ENCODE results near the gene CDK17. TPM values are rescaled to one million over a fixed set of nuclear protein-coding genes. Genes with fewer than 3 reads are reported as not detected.
"Not testable (repeated sequence)": the region's sequence is repeated elsewhere in the genome, so short reads cannot be mapped to it uniquely, and the experiment has no call there.

Gene CDK17
- total and polyA plus RNA-seq, 4 donors = 53.1 to 122 (median 60.4) TPM

- H3K27ac ChIP-seq (ENCODE audit: low read depth, low read length) = no peak overlapping the region
Measured at GRCh38 chr12:96321941-96322340, 78.3 kb downstream of the CDK17 start.

DNA sequence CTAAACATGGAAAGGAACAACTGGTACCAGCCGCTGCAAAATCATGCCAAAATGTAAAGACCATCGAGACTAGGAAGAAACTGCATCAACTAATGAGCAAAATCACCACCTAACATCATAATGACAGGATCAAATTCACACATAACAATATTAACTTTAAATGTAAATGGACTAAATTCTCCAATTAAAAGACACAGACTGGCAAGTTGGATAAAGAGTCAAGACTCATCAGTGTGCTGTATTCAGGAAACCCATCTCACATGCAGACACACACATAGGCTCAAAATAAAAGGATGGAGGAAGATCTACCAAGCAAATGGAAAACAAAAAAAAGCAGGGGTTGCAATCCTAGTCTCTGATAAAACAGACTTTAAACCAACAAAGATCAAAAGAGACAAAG is 82.4 kb downstream of the CDK17 start:
- not testable (repeated sequence) for H3K36me3 ChIP-seq (ENCODE audit: control insufficient read depth, insufficient read depth, low read length); H3K27me3 ChIP-seq (ENCODE audit: control insufficient read depth, insufficient read depth, low read length); DNase-seq (ENCODE audit: low read depth in 4 of 6, low spot score in 6 of 6); H3K4me3 ChIP-seq (ENCODE audit: low read depth, low read length); H3K9me3 ChIP-seq (ENCODE audit: control insufficient read depth, insufficient read depth, low read length); H3K4me1 ChIP-seq (ENCODE audit: control insufficient read depth, insufficient read depth, low read length); H3K27ac ChIP-seq (ENCODE audit: low read depth, low read length)
- no CpG with 5 or more reads among the region's 2 CpGs for WGBS (ENCODE audit: insufficient coverage)

More at GRCh38 chr12:96321941-96322340, 78.3 kb downstream of the CDK17 start:
- no peaks in the 10 kb centered on the region for H3K4me1 ChIP-seq (ENCODE audit: control insufficient read depth, insufficient read depth, low read length)
- 100% methylated on average over 1 of the region's 6 CpGs for WGBS (ENCODE audit: insufficient coverage)
- no peak for DNase-seq (ENCODE audit: low read depth in 4 of 6, low spot score in 6 of 6)
- no peaks in the 10 kb centered on the region for H3K27me3 ChIP-seq (ENCODE audit: control insufficient read depth, insufficient read depth, low read length)
- H3K36me3 ChIP-seq (ENCODE audit: control insufficient read depth, insufficient read depth, low read length) = peaks cover 3% of the 10 kb centered on the region
- no peaks in the 10 kb centered on the region for H3K9me3 ChIP-seq (ENCODE audit: control insufficient read depth, insufficient read depth, low read length)
- no peak overlapping the region for H3K4me3 ChIP-seq (ENCODE audit: low read depth, low read length)

- H3K27me3 ChIP-seq (ENCODE audit: control insufficient read depth, insufficient read depth, low read length); H3K9me3 ChIP-seq (ENCODE audit: control insufficient read depth, insufficient read depth, low read length); DNase-seq (ENCODE audit: low read depth in 4 of 6, low spot score in 6 of 6); H3K27ac ChIP-seq (ENCODE audit: low read depth, low read length); H3K36me3 ChIP-seq (ENCODE audit: control insufficient read depth, insufficient read depth, low read length); H3K4me1 ChIP-seq (ENCODE audit: control insufficient read depth, insufficient read depth, low read length); H3K4me3 ChIP-seq (ENCODE audit: low read depth, low read length): not testable (repeated sequence)
- whole genome bisulfite sequencing (ENCODE audit: insufficient coverage) = 70% methylated on average over 14 of the region's 33 CpGs
Measured at GRCh38 chr12:96315741-96316481, 84.3 kb downstream of the CDK17 start.

- no peaks in the 10 kb centered on the region for H3K9me3 ChIP-seq (ENCODE audit: control insufficient read depth, insufficient read depth, low read length)
- DNase-seq (ENCODE audit: low read depth in 4 of 6, low spot score in 6 of 6) = no peak
- H3K36me3 ChIP-seq (ENCODE audit: control insufficient read depth, insufficient read depth, low read length) = no peaks in the 10 kb centered on the region
- no peak overlapping the region for H3K4me3 ChIP-seq (ENCODE audit: low read depth, low read length)
- no peaks in the 10 kb centered on the region for H3K27me3 ChIP-seq (ENCODE audit: control insufficient read depth, insufficient read depth, low read length)
- H3K4me1 ChIP-seq (ENCODE audit: control insufficient read depth, insufficient read depth, low read length) = no peaks in the 10 kb centered on the region
- no peak overlapping the region for H3K27ac ChIP-seq (ENCODE audit: low read depth, low read length)
- 82% methylated on average over 2 of the region's 2 CpGs for WGBS (ENCODE audit: insufficient coverage)
Measured at GRCh38 chr12:96314723-96315122, 85.5 kb downstream of the CDK17 start.

DNA sequence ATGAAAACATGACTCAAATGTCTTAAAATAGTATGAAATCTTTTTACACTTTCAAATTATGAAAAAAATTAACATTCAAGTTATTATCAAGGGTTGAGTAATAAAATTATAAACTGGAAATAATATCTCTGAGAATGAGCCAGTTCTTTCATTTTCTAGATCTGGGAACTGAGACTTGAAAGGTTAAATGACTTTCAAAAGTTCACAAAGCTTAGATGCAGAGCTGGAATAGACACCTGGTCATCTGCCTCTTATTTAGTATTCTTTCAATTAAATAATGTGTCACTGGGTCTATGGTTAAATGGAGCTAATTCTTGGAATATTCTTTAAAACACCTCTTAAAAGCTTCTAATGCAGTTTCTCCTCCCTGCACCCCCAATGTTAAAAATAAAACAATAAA is 86.6 kb downstream of the CDK17 start:
- Histone ChIP-seq H3K4me3 (ENCODE audit: low read depth, low read length) (no peak overlapping the region), H3K27ac (ENCODE audit: low read depth, low read length) (no peak overlapping the region), H3K36me3 (ENCODE audit: control insufficient read depth, insufficient read depth, low read length) (no peaks in the 10 kb centered on the region), H3K9me3 (ENCODE audit: control insufficient read depth, insufficient read depth, low read length) (no peaks in the 10 kb centered on the region), H3K27me3 (ENCODE audit: control insufficient read depth, insufficient read depth, low read length) (no peaks in the 10 kb centered on the region), H3K4me1 (ENCODE audit: control insufficient read depth, insufficient read depth, low read length) (no peaks in the 10 kb centered on the region)
- no peak for DNase-seq (ENCODE audit: low read depth in 4 of 6, low spot score in 6 of 6)

- no peaks in the 10 kb centered on the region for H3K4me1 ChIP-seq (ENCODE audit: control insufficient read depth, insufficient read depth, low read length)
- H3K4me3 ChIP-seq (ENCODE audit: low read depth, low read length) = no peak overlapping the region
- no peak overlapping the region for H3K27ac ChIP-seq (ENCODE audit: low read depth, low read length)
- H3K9me3 ChIP-seq (ENCODE audit: control insufficient read depth, insufficient read depth, low read length) = no peaks in the 10 kb centered on the region
- no peak for DNase-seq (ENCODE audit: low read depth in 4 of 6, low spot score in 6 of 6)
- no peaks in the 10 kb centered on the region for H3K27me3 ChIP-seq (ENCODE audit: control insufficient read depth, insufficient read depth, low read length)
- no peaks in the 10 kb centered on the region for H3K36me3 ChIP-seq (ENCODE audit: control insufficient read depth, insufficient read depth, low read length)
- no CpG with 5 or more reads among the region's 1 CpG for WGBS (ENCODE audit: insufficient coverage)
Measured at GRCh38 chr12:96311191-96311590, 89.0 kb downstream of the CDK17 start.

DNA sequence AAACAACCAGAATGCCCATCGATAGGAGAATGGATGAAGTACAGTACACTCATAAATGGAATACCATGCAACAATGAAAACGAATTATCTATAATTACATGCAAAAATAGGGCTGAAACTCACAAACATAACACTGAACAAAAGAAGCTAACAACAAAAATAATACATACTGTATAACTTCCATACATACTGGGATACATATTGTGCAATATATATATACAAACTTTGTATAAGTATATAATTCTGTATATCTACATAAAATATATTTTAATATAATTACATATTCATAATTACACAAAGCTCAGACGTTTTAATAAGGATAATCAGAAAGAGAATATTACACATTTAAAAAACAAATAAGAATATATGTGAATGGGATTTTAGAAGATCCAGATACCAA is 90.2 kb downstream of the CDK17 start:
- Histone ChIP-seq H3K4me1 (ENCODE audit: control insufficient read depth, insufficient read depth, low read length) (no peaks in the 10 kb centered on the region), H3K27me3 (ENCODE audit: control insufficient read depth, insufficient read depth, low read length) (no peaks in the 10 kb centered on the region), H3K4me3 (ENCODE audit: low read depth, low read length) (no peak overlapping the region), H3K27ac (ENCODE audit: low read depth, low read length) (no peak overlapping the region), H3K9me3 (ENCODE audit: control insufficient read depth, insufficient read depth, low read length) (no peaks in the 10 kb centered on the region), H3K36me3 (ENCODE audit: control insufficient read depth, insufficient read depth, low read length) (no peaks in the 10 kb centered on the region)
- no CpG with 5 or more reads among the region's 3 CpGs for WGBS (ENCODE audit: insufficient coverage)
- no peak for DNase-seq (ENCODE audit: low read depth in 4 of 6, low spot score in 6 of 6)

DNA sequence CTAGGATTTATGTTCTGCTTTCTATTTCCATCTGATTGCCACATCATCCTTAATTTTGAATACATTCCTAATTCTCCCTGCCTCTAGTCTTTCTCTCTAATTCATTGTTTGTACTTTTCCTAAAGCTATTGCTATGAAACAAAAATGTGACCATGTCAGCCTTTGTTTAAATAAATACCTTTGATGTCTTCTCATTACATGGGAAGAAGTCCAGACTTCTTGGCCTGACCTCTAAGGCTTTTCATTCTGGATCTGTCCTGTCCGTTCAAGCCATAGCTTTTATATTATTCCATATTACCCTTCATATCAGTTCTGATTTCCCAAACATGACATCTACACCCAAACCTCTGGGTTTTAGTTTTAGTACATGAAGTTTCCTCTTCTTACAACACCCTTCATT is 91.4 kb downstream of the CDK17 start:
- H3K27me3 ChIP-seq (ENCODE audit: control insufficient read depth, insufficient read depth, low read length) = no peaks in the 10 kb centered on the region
- WGBS (ENCODE audit: insufficient coverage) = 80% methylated on average over 1 of the region's 1 CpG
- H3K27ac ChIP-seq (ENCODE audit: low read depth, low read length) = no peak overlapping the region
- no peaks in the 10 kb centered on the region for H3K9me3 ChIP-seq (ENCODE audit: control insufficient read depth, insufficient read depth, low read length)
- H3K36me3 ChIP-seq (ENCODE audit: control insufficient read depth, insufficient read depth, low read length) = no peaks in the 10 kb centered on the region
- H3K4me3 ChIP-seq (ENCODE audit: low read depth, low read length) = no peak overlapping the region
- DNase-seq (ENCODE audit: low read depth in 4 of 6, low spot score in 6 of 6) = no peak
- no peaks in the 10 kb centered on the region for H3K4me1 ChIP-seq (ENCODE audit: control insufficient read depth, insufficient read depth, low read length)

DNA sequence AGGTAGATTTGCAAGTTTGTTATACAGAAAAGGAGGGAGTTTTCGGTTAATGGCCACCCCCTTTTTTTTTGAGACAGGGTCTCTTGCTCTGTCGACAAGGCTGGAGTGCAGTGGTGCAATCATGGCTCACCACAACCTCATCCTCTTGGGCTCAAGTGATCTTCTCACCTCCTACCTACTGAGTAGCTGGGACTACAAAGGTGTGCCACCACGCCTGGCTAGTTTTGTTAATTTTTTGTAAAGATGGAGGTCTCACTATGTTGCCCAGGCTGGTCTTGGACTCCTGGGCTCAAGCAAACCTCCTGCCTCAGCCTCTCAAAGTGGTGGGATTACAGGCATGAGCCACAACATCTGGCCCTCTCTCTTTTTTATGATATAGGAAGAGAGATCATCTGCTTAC is 94.6 kb downstream of the CDK17 start:
- Histone ChIP-seq H3K4me3 (ENCODE audit: low read depth, low read length) (no peak overlapping the region), H3K9me3 (ENCODE audit: control insufficient read depth, insufficient read depth, low read length) (no peaks in the 10 kb centered on the region), H3K36me3 (ENCODE audit: control insufficient read depth, insufficient read depth, low read length) (no peaks in the 10 kb centered on the region), H3K27me3 (ENCODE audit: control insufficient read depth, insufficient read depth, low read length) (no peaks in the 10 kb centered on the region), H3K4me1 (ENCODE audit: control insufficient read depth, insufficient read depth, low read length) (no peaks in the 10 kb centered on the region), H3K27ac (ENCODE audit: low read depth, low read length) (no peak overlapping the region)
- WGBS (ENCODE audit: insufficient coverage) = no CpG with 5 or more reads among the region's 3 CpGs
- no peak for DNase-seq (ENCODE audit: low read depth in 4 of 6, low spot score in 6 of 6)

DNA sequence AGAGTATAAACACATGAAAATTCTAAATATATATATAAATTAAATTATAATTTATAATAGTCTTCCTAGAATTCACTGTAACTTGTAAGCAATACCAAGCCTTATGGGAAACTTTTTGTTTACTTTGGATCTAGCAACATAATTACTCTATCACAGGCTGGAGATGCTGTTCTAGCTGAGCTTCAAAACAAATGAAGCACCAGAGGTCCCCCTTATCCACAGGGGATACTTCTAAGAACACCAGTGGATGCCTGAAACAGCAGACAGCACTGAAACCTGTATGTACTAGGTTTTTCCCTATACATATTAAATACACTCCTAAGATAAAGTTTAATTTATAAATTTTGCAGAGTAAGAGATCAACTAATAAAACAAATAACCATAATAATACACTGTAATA is 96.6 kb downstream of the CDK17 start:
- Histone ChIP-seq H3K36me3 (ENCODE audit: control insufficient read depth, insufficient read depth, low read length) (peaks cover 3% of the 10 kb centered on the region), H3K9me3 (ENCODE audit: control insufficient read depth, insufficient read depth, low read length) (no peaks in the 10 kb centered on the region), H3K4me3 (ENCODE audit: low read depth, low read length) (no peak overlapping the region), H3K4me1 (ENCODE audit: control insufficient read depth, insufficient read depth, low read length) (no peaks in the 10 kb centered on the region), H3K27ac (ENCODE audit: low read depth, low read length) (no peak overlapping the region), H3K27me3 (ENCODE audit: control insufficient read depth, insufficient read depth, low read length) (no peaks in the 10 kb centered on the region)
- peak in 3 of 6 donors; percentile 9 to 48 (median 43) for DNase-seq (ENCODE audit: low read depth in 4 of 6, low spot score in 6 of 6)

All from spinal cord (tissue), 10 donors.